Effector memory CD4-positive, alpha-beta T cell (primary cell): ENCODE data around the gene GDF9.

ENCODE experiments used
- DNase-seq, 3 donors: peaks; one replicate each; pipeline ENCODE4 v3.0.0-alpha.2; 2020
- H3K27ac ChIP-seq: 2 replicates; pipeline ENCODE4 v1.7.0; 2013; ENCODE audit warnings: mild to moderate bottlenecking, low read length, moderate library complexity; ENCODE audit not compliant: insufficient read depth, poor library complexity, severe bottlenecking
- H3K27me3 ChIP-seq: replicated peaks from 2 replicates; pipeline ENCODE4 v1.7.0; 2013; ENCODE audit warnings: mild to moderate bottlenecking, low read length; ENCODE audit not compliant: insufficient read depth, control insufficient read depth, poor library complexity, severe bottlenecking
- H3K36me3 ChIP-seq: 2 replicates; pipeline ENCODE4 v1.7.0; 2013; ENCODE audit warnings: mild to moderate bottlenecking, low read length, moderate library complexity; ENCODE audit not compliant: control insufficient read depth, insufficient read depth
- H3K4me1 ChIP-seq: 2 replicates; pipeline ENCODE4 v1.7.0; 2013; ENCODE audit warnings: low read length, mild to moderate bottlenecking; ENCODE audit not compliant: control insufficient read depth, insufficient read depth, poor library complexity, severe bottlenecking
- H3K4me3 ChIP-seq: 2 replicates; pipeline ENCODE4 v1.7.0; 2013; ENCODE audit warnings: low read length, low read depth, mild to moderate bottlenecking; ENCODE audit not compliant: insufficient read depth, poor library complexity, severe bottlenecking
- H3K9me3 ChIP-seq: 2 replicates; pipeline ENCODE4 v1.7.0; 2013; ENCODE audit warnings: mild to moderate bottlenecking, low read length, moderate library complexity; ENCODE audit not compliant: control insufficient read depth

Gene GDF9

GRCh38 chr5:132895719-132896305, 29.5 kb upstream of the GDF9 start:
- no peaks in the 10 kb centered on the region for H3K4me1 ChIP-seq
- no peaks in the 10 kb centered on the region for H3K27me3 ChIP-seq
- DNase-seq: no peak
- H3K4me3 ChIP-seq: no peak overlapping the region
- H3K9me3 ChIP-seq: no peaks in the 10 kb centered on the region
- peaks cover 69% of the 10 kb centered on the region for H3K36me3 ChIP-seq
- no peak overlapping the region for H3K27ac ChIP-seq

DNA sequence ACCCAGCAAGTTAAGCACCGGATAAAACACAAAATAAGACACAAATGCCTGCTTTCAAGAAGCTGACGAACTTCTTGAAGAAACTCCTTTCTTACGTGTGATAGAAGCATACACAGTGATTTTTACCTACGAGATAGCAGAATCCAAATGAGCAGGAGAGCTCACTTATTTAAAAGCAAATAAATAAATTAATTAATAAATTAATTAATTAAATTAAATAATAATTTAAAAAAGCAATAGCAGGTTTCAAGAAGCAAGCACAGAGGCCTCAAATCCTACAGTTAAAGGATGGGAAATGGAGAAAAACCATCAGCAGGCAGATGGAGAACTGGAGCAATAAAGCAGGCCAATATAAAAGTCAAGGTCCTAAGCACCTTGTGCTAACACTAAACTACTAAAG, 24.5 kb upstream of the GDF9 start:
- H3K27ac ChIP-seq: no peak overlapping the region
- no peak overlapping the region for H3K4me3 ChIP-seq
- H3K9me3 ChIP-seq: no peaks in the 10 kb centered on the region
- H3K4me1 ChIP-seq: no peaks in the 10 kb centered on the region
- H3K36me3 ChIP-seq: peaks cover 65% of the 10 kb centered on the region
- DNase-seq: no peak
- H3K27me3 ChIP-seq: no peaks in the 10 kb centered on the region

DNA sequence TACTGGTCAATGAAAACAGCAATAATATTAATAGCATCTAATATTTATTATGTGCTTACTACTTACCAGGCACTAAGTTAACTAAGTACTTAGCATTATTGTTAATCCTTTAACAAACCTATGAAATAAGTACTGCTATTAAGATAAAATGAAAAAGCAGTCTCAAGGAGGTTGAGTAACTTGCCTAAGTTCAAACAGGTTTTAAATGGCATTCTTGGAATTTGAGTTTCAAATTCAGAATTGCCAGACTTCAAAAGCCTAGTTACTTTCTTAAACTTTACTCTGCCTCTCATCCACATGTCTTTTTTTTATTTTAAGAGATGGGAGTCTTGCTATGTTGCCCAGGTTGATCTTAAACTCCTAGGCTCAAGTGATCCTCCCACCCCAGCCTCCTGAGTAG, 23.2 kb upstream of the GDF9 start:
- Histone ChIP-seq H3K4me1 (no peaks in the 10 kb centered on the region), H3K36me3 (peaks cover 63% of the 10 kb centered on the region), H3K9me3 (no peaks in the 10 kb centered on the region), H3K27me3 (no peaks in the 10 kb centered on the region), H3K27ac (no peak overlapping the region), H3K4me3 (no peak overlapping the region)
- DNase-seq: no peak

DNA sequence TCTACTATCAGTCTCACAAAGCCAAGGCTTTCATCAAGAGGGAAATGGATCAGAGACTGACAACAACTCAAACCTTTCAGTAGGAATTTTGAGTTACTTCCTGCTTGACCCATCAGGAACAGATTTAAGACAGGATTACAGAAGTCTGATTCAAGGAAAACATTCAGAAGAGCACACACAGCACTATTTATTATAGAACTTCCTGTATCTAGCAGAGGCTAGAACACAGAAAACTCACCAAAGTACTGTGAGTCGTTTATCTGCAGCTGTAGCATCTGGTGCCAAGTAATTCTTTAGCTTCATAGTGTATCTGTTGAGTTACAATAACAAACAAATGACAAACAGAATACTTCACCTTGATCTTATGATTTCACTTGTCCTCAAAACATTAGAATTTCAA, 21.0 kb upstream of the GDF9 start:
- Histone ChIP-seq H3K4me3 (no peak overlapping the region), H3K4me1 (no peaks in the 10 kb centered on the region), H3K9me3 (no peaks in the 10 kb centered on the region), H3K27me3 (no peaks in the 10 kb centered on the region), H3K27ac (no peak overlapping the region), H3K36me3 (peaks cover 60% of the 10 kb centered on the region)
- DNase-seq: no peak

DNA sequence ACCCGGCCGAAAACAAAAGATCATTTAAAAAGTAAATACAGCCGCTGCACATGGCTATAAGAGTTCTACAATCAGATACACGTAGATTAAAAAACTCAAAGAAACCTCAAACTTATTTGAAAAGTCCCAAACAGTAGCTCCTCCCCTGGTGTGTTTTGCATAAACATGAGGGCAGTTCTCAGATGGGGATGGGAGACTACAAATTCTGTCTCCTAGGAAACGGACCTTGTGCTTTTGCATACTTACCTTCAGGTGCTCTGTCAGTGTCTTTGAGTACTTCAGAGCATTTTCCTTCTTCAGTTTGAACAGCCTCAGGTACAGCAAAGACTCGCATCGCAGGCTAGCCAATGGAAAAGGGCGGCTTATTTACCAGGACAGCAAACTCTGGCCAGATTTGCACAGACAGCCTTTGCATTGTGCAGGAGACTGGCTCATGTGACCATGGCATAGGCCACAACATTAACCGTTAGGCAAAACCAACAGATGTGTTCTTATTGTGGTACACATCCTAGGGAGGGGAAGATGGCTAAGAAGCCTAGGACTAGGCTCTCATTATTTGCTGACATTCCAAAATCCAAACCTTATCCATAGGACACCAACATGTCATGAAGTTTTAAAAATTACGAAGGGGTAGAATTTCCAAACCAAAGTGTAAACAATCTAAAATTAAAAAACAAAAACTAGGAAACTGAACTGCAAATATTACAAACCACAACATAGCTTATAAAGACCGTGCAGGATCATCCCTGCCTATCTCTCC, 20.0 kb upstream of the GDF9 start:
- DNase-seq: no peak
- H3K4me1 ChIP-seq: no peaks in the 10 kb centered on the region
- no peaks in the 10 kb centered on the region for H3K9me3 ChIP-seq
- no peak overlapping the region for H3K27ac ChIP-seq
- peaks cover 57% of the 10 kb centered on the region for H3K36me3 ChIP-seq
- no peak overlapping the region for H3K4me3 ChIP-seq
- no peaks in the 10 kb centered on the region for H3K27me3 ChIP-seq

DNA sequence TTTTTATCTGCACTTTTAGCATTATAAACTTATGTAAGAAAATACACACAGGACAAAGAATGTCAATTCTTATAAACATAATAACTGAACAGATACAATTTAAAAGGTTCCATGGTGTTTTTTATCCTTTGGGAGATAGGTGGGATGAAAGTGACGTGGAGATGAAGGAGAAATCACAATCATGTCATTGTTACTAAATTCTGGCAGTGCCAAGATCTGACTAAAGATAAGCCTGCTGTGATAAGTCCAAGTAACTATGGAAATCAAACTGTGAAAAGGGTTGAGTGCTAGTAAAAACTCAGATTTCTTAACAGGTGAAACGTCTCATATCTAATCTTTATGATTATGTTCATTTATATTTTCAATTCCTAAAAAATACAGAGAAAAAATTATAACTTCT, 18.3 kb upstream of the GDF9 start:
- Histone ChIP-seq H3K27ac (no peak overlapping the region), H3K9me3 (no peaks in the 10 kb centered on the region), H3K36me3 (peaks cover 64% of the 10 kb centered on the region), H3K4me3 (no peak overlapping the region), H3K27me3 (no peaks in the 10 kb centered on the region), H3K4me1 (no peaks in the 10 kb centered on the region)
- DNase-seq: no peak

- Histone ChIP-seq H3K9me3 (no peaks in the 10 kb centered on the region), H3K36me3 (peaks cover 68% of the 10 kb centered on the region), H3K4me1 (no peaks in the 10 kb centered on the region), H3K4me3 (no peak overlapping the region), H3K27ac (no peak overlapping the region), H3K27me3 (no peaks in the 10 kb centered on the region)
- peak in 1 of 3 donors; percentile 4 for DNase-seq
Observed at GRCh38 chr5:132883261-132883834, 17.1 kb upstream of the GDF9 start.

GRCh38 chr5:132877938-132878337, 11.7 kb upstream of the GDF9 start:
- Histone ChIP-seq H3K27ac (no peak overlapping the region), H3K36me3 (peaks cover 44% of the 10 kb centered on the region), H3K27me3 (no peaks in the 10 kb centered on the region), H3K9me3 (no peaks in the 10 kb centered on the region), H3K4me1 (no peaks in the 10 kb centered on the region), H3K4me3 (no peak overlapping the region)
- no peak for DNase-seq

DNA sequence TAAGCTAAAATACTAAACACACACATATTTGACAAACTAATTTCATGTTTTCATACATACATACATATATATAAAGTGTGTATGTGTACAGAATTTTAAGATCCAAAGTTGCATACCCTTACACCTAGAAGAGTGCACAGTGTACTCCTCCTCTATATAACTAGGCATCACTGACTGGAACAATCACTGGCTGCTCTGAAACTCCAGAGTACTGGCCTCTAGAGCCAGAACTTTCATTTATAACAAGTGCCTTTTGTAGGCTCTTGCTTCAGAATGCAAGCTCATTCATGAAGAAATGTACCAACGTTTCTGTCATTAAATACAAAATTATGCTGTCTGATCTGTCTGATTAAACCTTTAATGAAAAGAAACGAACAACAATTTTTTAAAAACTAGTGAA, 11.2 kb upstream of the GDF9 start:
- DNase-seq: no peak
- Histone ChIP-seq H3K27me3 (no peaks in the 10 kb centered on the region), H3K27ac (no peak overlapping the region), H3K9me3 (no peaks in the 10 kb centered on the region), H3K4me1 (no peaks in the 10 kb centered on the region), H3K36me3 (peaks cover 41% of the 10 kb centered on the region), H3K4me3 (no peak overlapping the region)

DNA sequence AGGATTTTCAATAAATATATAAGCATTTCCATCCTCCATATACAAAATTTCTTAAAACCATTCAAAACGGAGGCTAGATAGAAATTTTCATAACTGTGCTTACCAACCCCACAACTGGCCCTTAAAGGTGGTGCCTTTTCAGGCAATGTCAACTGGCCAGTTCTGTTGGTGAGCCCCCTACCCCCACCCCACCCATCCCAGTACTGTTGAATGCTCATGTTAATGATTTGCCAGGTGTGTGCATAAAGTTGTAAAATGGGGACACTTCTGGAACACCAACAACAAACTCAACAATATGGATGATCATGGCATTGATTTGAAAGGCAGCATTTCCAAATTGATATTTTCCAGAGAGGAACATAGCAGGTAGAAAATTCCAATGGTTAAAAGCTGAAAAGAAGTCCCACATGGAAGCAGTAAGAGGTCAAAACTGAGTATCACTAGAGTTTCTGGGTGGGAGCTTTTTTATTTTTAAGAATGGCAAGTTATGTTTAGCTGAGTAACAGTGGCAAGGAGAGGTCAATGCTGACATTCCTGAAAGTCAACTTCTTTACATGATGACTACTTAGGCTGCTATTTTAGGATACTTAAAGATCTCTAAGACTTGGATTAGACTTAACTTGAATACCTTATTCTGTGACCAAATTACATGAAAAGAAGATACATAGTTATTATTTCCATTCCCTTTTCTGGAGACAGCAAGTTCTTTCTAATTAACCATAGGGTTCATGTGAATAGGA, 9.9 kb upstream of the GDF9 start:
- H3K36me3 ChIP-seq: peaks cover 30% of the 10 kb centered on the region
- no peak for DNase-seq
- no peaks in the 10 kb centered on the region for H3K9me3 ChIP-seq
- H3K27ac ChIP-seq: no peak overlapping the region
- H3K4me1 ChIP-seq: no peaks in the 10 kb centered on the region
- H3K27me3 ChIP-seq: no peaks in the 10 kb centered on the region
- no peak overlapping the region for H3K4me3 ChIP-seq
